ENCODE measurements around the gene HINT1.

GRCh38 chr5:131114754-131115153 lies 50.3 kb downstream of the HINT1 start:
- TF ChIP-seq, protein P1, sequence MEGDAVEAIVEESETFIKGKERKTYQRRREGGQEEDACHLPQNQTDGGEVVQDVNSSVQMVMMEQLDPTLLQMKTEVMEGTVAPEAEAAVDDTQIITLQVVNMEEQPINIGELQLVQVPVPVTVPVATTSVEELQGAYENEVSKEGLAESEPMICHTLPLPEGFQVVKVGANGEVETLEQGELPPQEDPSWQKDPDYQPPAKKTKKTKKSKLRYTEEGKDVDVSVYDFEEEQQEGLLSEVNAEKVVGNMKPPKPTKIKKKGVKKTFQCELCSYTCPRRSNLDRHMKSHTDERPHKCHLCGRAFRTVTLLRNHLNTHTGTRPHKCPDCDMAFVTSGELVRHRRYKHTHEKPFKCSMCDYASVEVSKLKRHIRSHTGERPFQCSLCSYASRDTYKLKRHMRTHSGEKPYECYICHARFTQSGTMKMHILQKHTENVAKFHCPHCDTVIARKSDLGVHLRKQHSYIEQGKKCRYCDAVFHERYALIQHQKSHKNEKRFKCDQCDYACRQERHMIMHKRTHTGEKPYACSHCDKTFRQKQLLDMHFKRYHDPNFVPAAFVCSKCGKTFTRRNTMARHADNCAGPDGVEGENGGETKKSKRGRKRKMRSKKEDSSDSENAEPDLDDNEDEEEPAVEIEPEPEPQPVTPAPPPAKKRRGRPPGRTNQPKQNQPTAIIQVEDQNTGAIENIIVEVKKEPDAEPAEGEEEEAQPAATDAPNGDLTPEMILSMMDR (IDR thresholded peaks at IDR 0.05): no peak
- no peak for TF ChIP-seq ZNF232 (CRISPR knock-in tag; IDR thresholded peaks at IDR 0.05)
- TF ChIP-seq NR2C2 (CRISPR knock-in tag; IDR thresholded peaks at IDR 0.05): no peak
- TF ChIP-seq, protein P2, sequence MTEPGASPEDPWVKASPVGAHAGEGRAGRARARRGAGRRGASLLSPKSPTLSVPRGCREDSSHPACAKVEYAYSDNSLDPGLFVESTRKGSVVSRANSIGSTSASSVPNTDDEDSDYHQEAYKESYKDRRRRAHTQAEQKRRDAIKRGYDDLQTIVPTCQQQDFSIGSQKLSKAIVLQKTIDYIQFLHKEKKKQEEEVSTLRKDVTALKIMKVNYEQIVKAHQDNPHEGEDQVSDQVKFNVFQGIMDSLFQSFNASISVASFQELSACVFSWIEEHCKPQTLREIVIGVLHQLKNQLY (CRISPR knock-in tag; IDR thresholded peaks at IDR 0.05): no peak
- TF ChIP-seq, protein P3, sequence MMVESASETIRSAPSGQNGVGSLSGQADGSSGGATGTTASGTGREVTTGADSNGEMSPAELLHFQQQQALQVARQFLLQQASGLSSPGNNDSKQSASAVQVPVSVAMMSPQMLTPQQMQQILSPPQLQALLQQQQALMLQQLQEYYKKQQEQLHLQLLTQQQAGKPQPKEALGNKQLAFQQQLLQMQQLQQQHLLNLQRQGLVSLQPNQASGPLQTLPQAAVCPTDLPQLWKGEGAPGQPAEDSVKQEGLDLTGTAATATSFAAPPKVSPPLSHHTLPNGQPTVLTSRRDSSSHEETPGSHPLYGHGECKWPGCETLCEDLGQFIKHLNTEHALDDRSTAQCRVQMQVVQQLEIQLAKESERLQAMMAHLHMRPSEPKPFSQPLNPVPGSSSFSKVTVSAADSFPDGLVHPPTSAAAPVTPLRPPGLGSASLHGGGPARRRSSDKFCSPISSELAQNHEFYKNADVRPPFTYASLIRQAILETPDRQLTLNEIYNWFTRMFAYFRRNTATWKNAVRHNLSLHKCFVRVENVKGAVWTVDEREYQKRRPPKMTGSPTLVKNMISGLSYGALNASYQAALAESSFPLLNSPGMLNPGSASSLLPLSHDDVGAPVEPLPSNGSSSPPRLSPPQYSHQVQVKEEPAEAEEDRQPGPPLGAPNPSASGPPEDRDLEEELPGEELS (CRISPR knock-in tag; IDR thresholded peaks at IDR 0.05): no peak
- no peak for TF ChIP-seq FOXK1 (CRISPR knock-in tag; IDR thresholded peaks at IDR 0.05)
- TF ChIP-seq, protein P4, sequence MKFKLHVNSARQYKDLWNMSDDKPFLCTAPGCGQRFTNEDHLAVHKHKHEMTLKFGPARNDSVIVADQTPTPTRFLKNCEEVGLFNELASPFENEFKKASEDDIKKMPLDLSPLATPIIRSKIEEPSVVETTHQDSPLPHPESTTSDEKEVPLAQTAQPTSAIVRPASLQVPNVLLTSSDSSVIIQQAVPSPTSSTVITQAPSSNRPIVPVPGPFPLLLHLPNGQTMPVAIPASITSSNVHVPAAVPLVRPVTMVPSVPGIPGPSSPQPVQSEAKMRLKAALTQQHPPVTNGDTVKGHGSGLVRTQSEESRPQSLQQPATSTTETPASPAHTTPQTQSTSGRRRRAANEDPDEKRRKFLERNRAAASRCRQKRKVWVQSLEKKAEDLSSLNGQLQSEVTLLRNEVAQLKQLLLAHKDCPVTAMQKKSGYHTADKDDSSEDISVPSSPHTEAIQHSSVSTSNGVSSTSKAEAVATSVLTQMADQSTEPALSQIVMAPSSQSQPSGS (CRISPR knock-in tag; IDR thresholded peaks at IDR 0.05; ENCODE audit: borderline replicate concordance, low read depth): no peak
- no peak for TF ChIP-seq NR3C1 (CRISPR knock-in tag; conservative IDR thresholded peaks at IDR 0.05; ENCODE audit: low read depth)
- no peak for TF ChIP-seq ATF3 (CRISPR knock-in tag; conservative IDR thresholded peaks at IDR 0.05)

All from WTC11 (cell line).